GM08714 (cell line): Measurements from ENCODE around the gene PHACTR2.

ENCODE experiments used
- H3K4me3 ChIP-seq: fragments of 200-500 bp; sonication (Bioruptor generic); 2 replicates; pipeline ENCODE4 v1.5.1; 2014; ENCODE audit warnings: mild to moderate bottlenecking, low read length, inconsistent platforms
- ZNF274 ChIP-seq: IDR thresholded peaks from 2 replicates; pipeline ENCODE4 v1.6.1; 2012; ENCODE audit warnings: mild to moderate bottlenecking, low read depth, low read length

Gene PHACTR2

GRCh38 chr6:143877584-143878271 lies 200.0 kb downstream of the PHACTR2 start:
- no peak overlapping the region for H3K4me3 ChIP-seq
- no peak for TF ChIP-seq ZNF274

DNA sequence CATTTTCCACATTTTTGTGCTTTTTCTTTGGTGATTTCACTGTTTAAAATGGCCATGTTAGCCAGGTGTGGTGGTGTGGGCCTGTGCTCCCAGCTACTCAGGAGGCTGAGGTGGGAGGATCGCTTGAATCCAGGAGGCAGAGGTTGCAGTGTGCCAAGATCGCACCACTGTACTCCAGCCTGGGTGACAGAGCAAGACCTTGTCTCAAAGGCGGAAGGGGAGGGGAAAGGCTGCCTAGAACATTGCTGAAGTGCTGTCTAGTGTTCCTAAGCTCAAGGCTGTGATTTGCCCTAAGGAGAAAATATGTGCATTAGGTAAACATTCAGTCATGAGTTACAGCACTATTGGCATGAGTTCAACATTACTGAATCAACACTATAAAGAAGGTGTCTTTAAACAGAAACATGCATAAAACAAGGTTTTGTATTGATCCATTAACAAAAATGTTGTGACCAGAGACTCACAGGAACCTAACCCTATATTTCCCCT lies 200.6 kb downstream of the PHACTR2 start:
- no peak overlapping the region for H3K4me3 ChIP-seq
- TF ChIP-seq ZNF274 = no peak

- no peak for TF ChIP-seq ZNF274
- no peak overlapping the region for H3K4me3 ChIP-seq
These were observed 202.6 kb downstream of the PHACTR2 start for GRCh38 chr6:143880412-143880811.
